Ramos (cell line): ENCODE data around the gene SLC51A.
"Not testable (repeated sequence)": the region's sequence is repeated elsewhere in the genome, so short reads cannot be mapped to it uniquely, and the experiment has no call there.

ENCODE experiments used
- in situ Hi-C: fragments of 300-500 bp; cut with MboI; formaldehyde crosslinking; loops from one replicate; pipeline ENCODE4 v1.14.3; 2022; ENCODE audit warnings: low sequenced_read_pairs; ENCODE audit not compliant: unreplicated experiment

SLC51A gene

GRCh38 chr3:196235452-196236122 lies 19.3 kb downstream of the SLC51A start:
- in situ Hi-C loops: no loop called here

- in situ Hi-C loops: no loop called here
Observed at GRCh38 chr3:196236223-196236622, 19.9 kb downstream of the SLC51A start.

- in situ Hi-C loops: no loop called here
Observed at GRCh38 chr3:196237203-196237602, 20.9 kb downstream of the SLC51A start.

- in situ Hi-C loops: no loop called here
Observed at GRCh38 chr3:196238612-196239560, 22.6 kb downstream of the SLC51A start.

- in situ Hi-C loops: no loop called here
Observed at GRCh38 chr3:196240424-196240823, 24.1 kb downstream of the SLC51A start.

GRCh38 chr3:196241704-196242103 lies 25.4 kb downstream of the SLC51A start:
- in situ Hi-C loops: no loop called here

GRCh38 chr3:196244166-196244565 lies 27.8 kb downstream of the SLC51A start:
- in situ Hi-C loops: not testable (repeated sequence)

GRCh38 chr3:196246612-196247308 lies 30.4 kb downstream of the SLC51A start:
- in situ Hi-C loops: no loop called here

GRCh38 chr3:196251918-196252317 lies 35.6 kb downstream of the SLC51A start:
- in situ Hi-C loops: no loop called here

GRCh38 chr3:196254376-196255283 lies 38.3 kb downstream of the SLC51A start:
- in situ Hi-C loops: loop anchor here (5.0 kb wide), 1 partner anchor 268 kb away; no protein-coding TSS in a partner anchor

- in situ Hi-C loops: loop anchor here (5.0 kb wide), 1 partner anchor 267 kb away; no protein-coding TSS in a partner anchor
Observed at GRCh38 chr3:196255776-196256175, 39.4 kb downstream of the SLC51A start.

GRCh38 chr3:196260784-196261183 lies 44.5 kb downstream of the SLC51A start:
- in situ Hi-C loops: no loop called here

- in situ Hi-C loops: no loop called here
Observed at GRCh38 chr3:196263819-196264218, 47.5 kb downstream of the SLC51A start.

- in situ Hi-C loops: no loop called here
Observed at GRCh38 chr3:196268284-196269163, 52.2 kb downstream of the SLC51A start.

- in situ Hi-C loops: no loop called here
Observed at GRCh38 chr3:196270499-196270898, 54.2 kb downstream of the SLC51A start.

- in situ Hi-C loops: no loop called here
Observed at GRCh38 chr3:196272826-196273225, 56.5 kb downstream of the SLC51A start.

GRCh38 chr3:196273655-196274054 lies 57.3 kb downstream of the SLC51A start:
- in situ Hi-C loops: no loop called here

GRCh38 chr3:196274585-196274984 lies 58.3 kb downstream of the SLC51A start:
- in situ Hi-C loops: no loop called here

GRCh38 chr3:196275126-196275525 lies 58.8 kb downstream of the SLC51A start:
- in situ Hi-C loops: no loop called here
